NT2/D1 (cell line): ENCODE measurements around the gene SH3D21.

ENCODE experiments used
- YY1 ChIP-seq: IDR thresholded peaks from 2 replicates; pipeline ENCODE4 v1.6.1; 2011; ENCODE audit not compliant: insufficient read length, insufficient read depth
- ZNF274 ChIP-seq: IDR thresholded peaks from 2 replicates; pipeline ENCODE4 v1.6.1; 2011; ENCODE audit warnings: mild to moderate bottlenecking, low read depth, low read length

- TF ChIP-seq YY1 (no peak), ZNF274 (no peak)
Measured at GRCh38 chr1:36274201-36274600, 32.0 kb upstream of the SH3D21 start.
